AG20443 (cell line): Measurements from ENCODE around the gene BAZ2A.
"Not testable (repeated sequence)": the region's sequence is repeated elsewhere in the genome, so short reads cannot be mapped to it uniquely, and the experiment has no call there.

Experiments used
- DNase-seq: peaks from one replicate; pipeline ENCODE4 v3.0.0; 2012; ENCODE audit warnings: low spot score, mixed read lengths

The BAZ2A gene

GRCh38 chr12:56630180-56630632 lies at the start of gene BAZ2A:
TSS of gene BAZ2A (minus strand) at chr12:56630326. CDS start at chr12:56617530, 12,796 bp downstream.
- DNase-seq, result peak; percentile 96

DNA sequence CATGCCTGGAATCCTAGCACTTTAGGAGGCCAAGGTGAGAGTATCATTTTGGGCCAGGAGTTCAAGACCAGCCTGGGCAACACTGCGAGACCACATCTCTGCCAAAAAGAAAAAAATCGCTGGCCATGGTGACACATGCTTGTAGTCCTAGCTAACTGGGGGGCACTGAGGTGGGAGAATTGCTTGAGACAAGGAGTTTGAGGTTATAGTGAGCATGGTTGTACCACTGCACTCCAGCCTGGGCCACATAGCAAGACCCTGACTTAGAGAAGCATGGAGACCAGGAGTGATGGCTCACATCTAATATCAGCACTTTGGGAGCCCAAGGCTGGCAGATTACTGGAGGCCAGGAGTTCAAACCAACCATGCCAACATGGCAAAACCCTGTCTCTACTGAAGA lies 48.7 kb upstream of the BAZ2A start:
- no peak for DNase-seq

DNA sequence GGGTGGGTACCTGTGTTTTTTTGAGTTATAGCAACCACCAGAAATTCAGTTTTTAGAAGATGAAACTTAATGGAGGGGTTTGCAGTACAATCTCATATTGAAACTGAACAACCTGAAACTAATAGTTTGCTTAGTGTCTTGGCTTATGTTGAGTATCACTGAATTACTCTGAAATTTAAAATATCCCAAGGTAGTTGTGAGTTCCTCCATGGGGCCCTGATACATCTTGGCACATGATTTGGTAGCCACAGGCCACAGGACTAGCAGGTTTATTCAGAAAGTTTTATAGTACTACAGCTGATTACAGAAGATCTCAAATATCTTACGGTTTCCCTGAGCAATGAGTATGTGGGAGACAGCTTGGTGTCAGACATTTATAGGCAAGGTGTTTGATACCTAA lies 47.6 kb upstream of the BAZ2A start:
- DNase-seq, result no peak

GRCh38 chr12:56676851-56677580 lies 46.9 kb upstream of the BAZ2A start:
- no peak for DNase-seq

DNA sequence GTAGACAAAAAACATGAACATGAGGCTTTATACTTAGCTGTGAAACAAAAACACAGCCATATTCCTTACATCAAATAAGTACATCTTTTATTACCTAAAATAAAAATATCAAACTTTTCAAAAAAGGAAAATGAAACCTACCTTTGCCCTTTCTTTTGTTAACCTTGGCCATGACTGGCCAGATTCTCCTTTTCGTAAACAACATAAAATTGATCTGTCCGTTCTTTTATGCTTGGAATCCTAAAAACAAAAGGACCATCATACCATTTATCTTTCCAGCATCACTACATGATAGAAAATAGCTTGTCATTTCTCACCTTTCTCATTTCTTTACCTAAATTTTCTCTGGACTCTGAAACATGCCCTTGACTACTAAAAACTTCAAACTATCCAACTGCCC lies 41.5 kb upstream of the BAZ2A start:
- no peak for DNase-seq

DNA sequence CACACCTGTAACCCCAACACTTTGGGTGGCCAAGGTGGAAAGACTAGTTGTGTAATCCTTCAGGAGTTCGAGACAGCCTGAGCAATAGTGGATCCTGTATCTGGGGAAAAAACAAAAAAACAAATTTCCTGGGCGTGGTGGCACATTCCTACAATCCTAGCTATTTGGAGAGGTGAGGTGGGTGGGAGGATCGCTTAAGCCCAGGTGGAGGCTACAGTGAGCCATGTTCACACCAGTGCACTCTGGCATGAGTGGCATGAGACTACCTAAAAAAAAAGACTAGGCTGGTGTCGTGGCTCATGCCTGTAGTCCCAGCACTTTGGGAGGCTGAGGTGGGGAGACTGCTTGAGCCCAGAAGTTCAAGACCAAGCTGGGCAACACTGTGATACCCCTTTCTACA lies 40.7 kb upstream of the BAZ2A start:
- no peak for DNase-seq

DNA sequence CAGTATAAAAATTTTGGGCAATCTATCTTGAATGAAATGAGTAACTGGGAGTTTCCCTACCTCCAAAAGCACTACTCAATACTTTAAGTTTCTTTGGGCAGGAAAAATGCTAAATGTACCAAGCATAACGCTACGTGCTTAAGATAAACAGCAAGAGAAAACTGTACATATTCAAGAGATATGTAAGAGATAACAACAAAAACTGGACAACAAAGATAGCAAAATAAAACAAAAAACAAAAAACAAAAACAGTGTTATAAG lies 38.0 kb upstream of the BAZ2A start:
- no peak for DNase-seq

- DNase-seq, result no peak
Observed at GRCh38 chr12:56661979-56662638, 32.0 kb upstream of the BAZ2A start.

DNA sequence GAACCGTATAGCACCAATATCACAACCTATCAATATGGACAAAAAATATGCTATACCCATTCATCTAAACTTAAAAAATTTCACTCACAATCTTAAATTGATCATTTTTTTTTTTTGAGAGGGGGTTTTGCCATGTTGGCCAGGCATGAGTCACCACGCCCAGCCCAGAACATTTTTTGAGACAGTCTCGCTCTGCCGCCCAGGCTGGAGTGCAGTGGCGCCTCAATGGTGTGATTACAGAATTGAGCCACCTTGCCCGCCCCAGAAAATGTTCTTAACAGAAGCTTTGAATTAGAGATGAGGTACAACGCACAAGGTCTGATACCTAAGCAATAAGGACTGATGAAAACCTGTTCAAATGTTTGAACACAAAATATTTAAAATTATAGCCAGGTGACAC lies 31.4 kb upstream of the BAZ2A start:
- no peak for DNase-seq

GRCh38 chr12:56658921-56659320 lies 28.8 kb upstream of the BAZ2A start:
- no peak for DNase-seq

- no peak for DNase-seq
Observed at GRCh38 chr12:56657416-56658379, 27.6 kb upstream of the BAZ2A start.

DNA sequence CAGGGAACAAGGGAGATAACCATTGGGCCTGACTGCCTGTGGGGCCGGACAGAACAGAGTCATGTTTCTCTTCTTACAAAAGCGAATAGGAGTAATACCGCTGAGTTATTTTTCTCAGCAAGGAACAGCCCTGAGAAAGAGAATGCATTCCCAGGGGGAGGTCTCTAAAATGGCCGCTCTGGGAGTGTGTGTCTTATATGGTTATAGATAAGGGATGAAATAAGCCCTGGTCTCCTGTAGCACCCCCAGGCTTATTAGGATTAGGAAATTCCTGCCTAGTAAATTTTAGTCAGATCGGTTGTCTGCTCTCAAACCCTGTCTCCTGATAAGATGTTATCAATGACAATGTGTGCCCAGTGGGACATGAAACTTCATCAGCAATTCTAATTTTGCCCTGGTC lies 23.7 kb upstream of the BAZ2A start:
- DNase-seq, result not testable (repeated sequence)

GRCh38 chr12:56648023-56648422 lies 17.9 kb upstream of the BAZ2A start:
- not testable (repeated sequence) for DNase-seq

DNA sequence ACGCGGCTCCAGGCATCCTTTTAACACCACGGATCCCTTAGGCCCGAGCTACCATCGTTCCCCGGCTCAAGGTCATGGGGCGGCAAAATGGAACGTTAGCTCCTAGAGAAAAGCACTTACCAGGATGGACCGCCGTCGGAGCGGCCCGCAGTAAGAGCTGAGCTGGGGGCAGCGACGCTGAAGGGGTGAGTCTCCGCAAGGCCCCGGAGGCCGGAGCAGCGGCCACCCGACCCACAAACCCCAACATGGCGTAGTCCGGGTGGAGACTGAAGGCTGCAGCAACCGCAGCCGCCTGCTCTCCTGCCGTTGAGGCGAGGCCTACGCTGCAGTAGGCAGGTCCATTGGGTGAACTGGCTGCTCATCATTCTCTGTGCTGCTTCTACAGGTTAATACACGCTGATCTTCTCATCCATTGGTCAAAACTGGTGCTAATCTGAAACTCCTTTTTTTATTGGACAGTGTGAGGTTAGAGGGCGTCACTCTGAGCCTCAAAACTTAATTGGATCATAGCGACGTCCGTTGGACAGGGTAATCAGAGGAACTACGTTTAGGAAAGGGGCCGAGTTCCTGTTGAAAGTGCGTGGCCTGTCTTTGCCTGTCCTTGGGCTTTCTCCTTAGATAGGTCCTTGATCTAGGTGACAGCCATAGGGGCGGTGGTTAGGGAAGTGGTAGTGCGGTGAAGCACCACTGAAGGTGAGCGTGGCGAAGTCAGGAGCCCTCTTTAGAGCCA lies 15.8 kb upstream of the BAZ2A start, which contains the start of gene ATP5F1B:
Gene ATP5F1B, minus strand, starts transcription at position 268 of the 730 bp plus-strand sequence. Its CDS starts 21 bp downstream, at position 247.
- DNase-seq, result peak; percentile 96

GRCh38 chr12:56645201-56645716 lies 15.1 kb upstream of the BAZ2A start:
- peak; percentile 21 for DNase-seq

- DNase-seq, result no peak
Observed at GRCh38 chr12:56644654-56645053, 14.5 kb upstream of the BAZ2A start.

DNA sequence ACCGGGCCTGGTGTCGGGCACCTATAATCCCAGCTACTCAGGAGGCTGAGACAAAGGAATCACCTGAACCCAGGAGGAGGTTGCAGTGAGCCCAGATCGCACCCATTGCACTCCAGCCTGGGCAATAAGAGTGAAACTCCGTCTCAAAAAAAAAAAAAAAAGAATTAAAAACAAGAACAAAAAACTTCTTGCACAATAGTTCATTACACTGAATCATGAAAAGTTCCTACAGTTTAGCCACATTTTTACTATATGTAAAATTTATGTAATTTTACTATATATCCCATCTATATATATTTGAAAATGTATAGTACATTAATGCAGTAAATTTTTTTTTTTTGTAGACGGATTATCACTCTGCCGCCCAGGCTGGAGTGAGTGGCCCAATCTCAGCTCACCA lies 11.1 kb upstream of the BAZ2A start:
- no peak for DNase-seq

DNA sequence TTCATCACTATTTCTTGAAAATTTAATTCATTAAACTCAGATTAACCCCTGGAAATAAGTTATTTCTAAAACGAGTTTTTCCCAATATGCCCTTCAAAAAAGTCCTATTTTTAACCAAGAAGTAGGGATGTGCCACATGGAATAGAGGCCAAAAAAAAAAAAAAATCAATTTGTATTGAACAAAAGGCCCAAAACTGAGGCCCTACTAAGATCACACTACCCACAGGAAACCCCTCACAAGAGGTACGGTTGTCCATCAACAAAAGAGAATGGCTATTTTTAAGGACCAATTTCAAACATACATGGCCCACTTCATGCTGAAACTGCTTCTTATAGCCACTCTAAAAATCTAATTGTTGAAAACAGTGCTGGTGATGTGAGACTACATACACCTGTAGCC lies 7.5 kb upstream of the BAZ2A start:
- DNase-seq, result no peak

GRCh38 chr12:56636675-56637540 lies 6.8 kb upstream of the BAZ2A start:
- DNase-seq, result peak; percentile 96

- DNase-seq, result peak; percentile 89
Observed at GRCh38 chr12:56635806-56636674, 5.9 kb upstream of the BAZ2A start.
